ENCODE data around the gene NOX5. TPM values are rescaled to one million over a fixed set of nuclear protein-coding genes. Genes with fewer than 3 reads are reported as not detected.

The NOX5 gene
- polyA plus RNA-seq, 2 of the 4 experiments (the other 2 are of a cell fraction), result 0.19 to 0.22 TPM

DNA sequence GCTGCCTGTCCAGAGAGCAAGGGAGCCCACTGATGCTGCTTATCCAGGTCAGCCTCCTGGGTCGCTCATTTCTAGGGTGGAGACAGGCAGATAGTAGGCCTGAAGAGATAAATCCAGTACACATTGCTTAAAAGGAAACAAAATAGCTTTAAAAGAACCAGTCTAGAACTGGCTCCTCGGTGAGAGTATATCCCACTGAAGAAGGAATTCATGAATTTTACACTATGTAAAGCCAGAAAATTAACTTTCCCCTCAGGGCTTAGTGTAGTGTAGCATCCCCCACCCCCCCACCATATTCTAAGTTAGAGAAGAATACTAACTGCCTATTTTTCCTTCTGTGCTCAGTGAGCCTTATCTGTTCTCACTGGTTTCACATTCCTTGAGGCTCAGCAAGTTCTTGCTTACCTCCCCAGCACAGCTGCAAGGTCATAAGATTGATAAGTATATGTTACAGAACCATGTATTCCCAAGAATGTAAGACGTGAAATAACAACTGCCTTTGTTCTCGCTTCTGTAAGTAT lies 30.5 kb upstream of the NOX5 start:
- no peak overlapping the region for H3K4me3 ChIP-seq
- no peak for DNase-seq (ENCODE audit: low read depth in 1 of 2, low spot score in 1 of 2)
- POLR2A ChIA-PET, result no interaction called here
- H3K4me2 ChIP-seq, result no peak overlapping the region
- no peak for FAIRE-seq
- H3K9me3 ChIP-seq, result no peaks in the 10 kb centered on the region
- CTCF ChIA-PET, result interaction anchor here (0.6 to 1.5 kb wide), 3 partner anchors 48 to 59 kb away, joined by 3 to 4 read pairs (median 3); no protein-coding TSS in a partner anchor
- TF ChIP-seq, protein P1, sequence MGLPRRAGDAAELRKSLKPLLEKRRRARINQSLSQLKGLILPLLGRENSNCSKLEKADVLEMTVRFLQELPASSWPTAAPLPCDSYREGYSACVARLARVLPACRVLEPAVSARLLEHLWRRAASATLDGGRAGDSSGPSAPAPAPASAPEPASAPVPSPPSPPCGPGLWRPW (IDR thresholded peaks at IDR 0.05), result no peak
- TF ChIP-seq POLR2A (IDR thresholded peaks at IDR 0.05; ENCODE audit: low read length), result no peak
- no peak for TF ChIP-seq HOXB5 (CRISPR knock-in tag; IDR thresholded peaks at IDR 0.05)
- TF ChIP-seq ZNF302 (CRISPR knock-in tag; IDR thresholded peaks at IDR 0.05), result no peak
- TF ChIP-seq, protein P2, sequence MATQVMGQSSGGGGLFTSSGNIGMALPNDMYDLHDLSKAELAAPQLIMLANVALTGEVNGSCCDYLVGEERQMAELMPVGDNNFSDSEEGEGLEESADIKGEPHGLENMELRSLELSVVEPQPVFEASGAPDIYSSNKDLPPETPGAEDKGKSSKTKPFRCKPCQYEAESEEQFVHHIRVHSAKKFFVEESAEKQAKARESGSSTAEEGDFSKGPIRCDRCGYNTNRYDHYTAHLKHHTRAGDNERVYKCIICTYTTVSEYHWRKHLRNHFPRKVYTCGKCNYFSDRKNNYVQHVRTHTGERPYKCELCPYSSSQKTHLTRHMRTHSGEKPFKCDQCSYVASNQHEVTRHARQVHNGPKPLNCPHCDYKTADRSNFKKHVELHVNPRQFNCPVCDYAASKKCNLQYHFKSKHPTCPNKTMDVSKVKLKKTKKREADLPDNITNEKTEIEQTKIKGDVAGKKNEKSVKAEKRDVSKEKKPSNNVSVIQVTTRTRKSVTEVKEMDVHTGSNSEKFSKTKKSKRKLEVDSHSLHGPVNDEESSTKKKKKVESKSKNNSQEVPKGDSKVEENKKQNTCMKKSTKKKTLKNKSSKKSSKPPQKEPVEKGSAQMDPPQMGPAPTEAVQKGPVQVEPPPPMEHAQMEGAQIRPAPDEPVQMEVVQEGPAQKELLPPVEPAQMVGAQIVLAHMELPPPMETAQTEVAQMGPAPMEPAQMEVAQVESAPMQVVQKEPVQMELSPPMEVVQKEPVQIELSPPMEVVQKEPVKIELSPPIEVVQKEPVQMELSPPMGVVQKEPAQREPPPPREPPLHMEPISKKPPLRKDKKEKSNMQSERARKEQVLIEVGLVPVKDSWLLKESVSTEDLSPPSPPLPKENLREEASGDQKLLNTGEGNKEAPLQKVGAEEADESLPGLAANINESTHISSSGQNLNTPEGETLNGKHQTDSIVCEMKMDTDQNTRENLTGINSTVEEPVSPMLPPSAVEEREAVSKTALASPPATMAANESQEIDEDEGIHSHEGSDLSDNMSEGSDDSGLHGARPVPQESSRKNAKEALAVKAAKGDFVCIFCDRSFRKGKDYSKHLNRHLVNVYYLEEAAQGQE (IDR thresholded peaks at IDR 0.05), result no peak
- TF ChIP-seq RCOR1 (IDR thresholded peaks at IDR 0.05; ENCODE audit: low read depth, low read length), result no peak
- no peak for TF ChIP-seq FOSL2 (IDR thresholded peaks at IDR 0.05)
- no peak for TF ChIP-seq FOSL2 (CRISPR knock-in tag; IDR thresholded peaks at IDR 0.05)
- TF ChIP-seq, protein P3, sequence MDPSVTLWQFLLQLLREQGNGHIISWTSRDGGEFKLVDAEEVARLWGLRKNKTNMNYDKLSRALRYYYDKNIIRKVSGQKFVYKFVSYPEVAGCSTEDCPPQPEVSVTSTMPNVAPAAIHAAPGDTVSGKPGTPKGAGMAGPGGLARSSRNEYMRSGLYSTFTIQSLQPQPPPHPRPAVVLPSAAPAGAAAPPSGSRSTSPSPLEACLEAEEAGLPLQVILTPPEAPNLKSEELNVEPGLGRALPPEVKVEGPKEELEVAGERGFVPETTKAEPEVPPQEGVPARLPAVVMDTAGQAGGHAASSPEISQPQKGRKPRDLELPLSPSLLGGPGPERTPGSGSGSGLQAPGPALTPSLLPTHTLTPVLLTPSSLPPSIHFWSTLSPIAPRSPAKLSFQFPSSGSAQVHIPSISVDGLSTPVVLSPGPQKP (IDR thresholded peaks at IDR 0.05; ENCODE audit: low read depth, low read length), result no peak
- TF ChIP-seq, protein P4, sequence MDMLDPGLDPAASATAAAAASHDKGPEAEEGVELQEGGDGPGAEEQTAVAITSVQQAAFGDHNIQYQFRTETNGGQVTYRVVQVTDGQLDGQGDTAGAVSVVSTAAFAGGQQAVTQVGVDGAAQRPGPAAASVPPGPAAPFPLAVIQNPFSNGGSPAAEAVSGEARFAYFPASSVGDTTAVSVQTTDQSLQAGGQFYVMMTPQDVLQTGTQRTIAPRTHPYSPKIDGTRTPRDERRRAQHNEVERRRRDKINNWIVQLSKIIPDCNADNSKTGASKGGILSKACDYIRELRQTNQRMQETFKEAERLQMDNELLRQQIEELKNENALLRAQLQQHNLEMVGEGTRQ (IDR thresholded peaks at IDR 0.05), result no peak
- no peak for TF ChIP-seq JUNB (IDR thresholded peaks at IDR 0.05)
- no peak for TF ChIP-seq EHF (CRISPR knock-in tag; IDR thresholded peaks at IDR 0.05)
- TF ChIP-seq CEBPB (IDR thresholded peaks at IDR 0.05), result no peak
- TF ChIP-seq, protein P5, sequence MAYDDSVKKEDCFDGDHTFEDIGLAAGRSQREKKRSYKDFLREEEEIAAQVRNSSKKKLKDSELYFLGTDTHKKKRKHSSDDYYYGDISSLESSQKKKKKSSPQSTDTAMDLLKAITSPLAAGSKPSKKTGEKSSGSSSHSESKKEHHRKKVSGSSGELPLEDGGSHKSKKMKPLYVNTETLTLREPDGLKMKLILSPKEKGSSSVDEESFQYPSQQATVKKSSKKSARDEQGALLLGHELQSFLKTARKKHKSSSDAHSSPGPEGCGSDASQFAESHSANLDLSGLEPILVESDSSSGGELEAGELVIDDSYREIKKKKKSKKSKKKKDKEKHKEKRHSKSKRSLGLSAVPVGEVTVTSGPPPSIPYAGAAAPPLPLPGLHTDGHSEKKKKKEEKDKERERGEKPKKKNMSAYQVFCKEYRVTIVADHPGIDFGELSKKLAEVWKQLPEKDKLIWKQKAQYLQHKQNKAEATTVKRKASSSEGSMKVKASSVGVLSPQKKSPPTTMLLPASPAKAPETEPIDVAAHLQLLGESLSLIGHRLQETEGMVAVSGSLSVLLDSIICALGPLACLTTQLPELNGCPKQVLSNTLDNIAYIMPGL (CRISPR knock-in tag; IDR thresholded peaks at IDR 0.05; ENCODE audit: borderline replicate concordance), result no peak
- TF ChIP-seq PBX3 (IDR thresholded peaks at IDR 0.05), result no peak
- no peak for TF ChIP-seq GATA3 (IDR thresholded peaks at IDR 0.05; ENCODE audit: borderline replicate concordance)
- TF ChIP-seq, protein P6, sequence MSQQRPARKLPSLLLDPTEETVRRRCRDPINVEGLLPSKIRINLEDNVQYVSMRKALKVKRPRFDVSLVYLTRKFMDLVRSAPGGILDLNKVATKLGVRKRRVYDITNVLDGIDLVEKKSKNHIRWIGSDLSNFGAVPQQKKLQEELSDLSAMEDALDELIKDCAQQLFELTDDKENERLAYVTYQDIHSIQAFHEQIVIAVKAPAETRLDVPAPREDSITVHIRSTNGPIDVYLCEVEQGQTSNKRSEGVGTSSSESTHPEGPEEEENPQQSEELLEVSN (IDR thresholded peaks at IDR 0.05; ENCODE audit: borderline replicate concordance, low read depth), result no peak
- no peak for TF ChIP-seq CHD2 (IDR thresholded peaks at IDR 0.05; ENCODE audit: low read length, partially characterized antibody)
- no peak for TF ChIP-seq MAZ (IDR thresholded peaks at IDR 0.05; ENCODE audit: borderline replicate concordance, low read depth, low read length)
- no peak overlapping the region for H3K27ac ChIP-seq
- no peaks in the 10 kb centered on the region for H3K4me1 ChIP-seq
- ATAC-seq, result no peak; a peak in 1 of 6 replicates
- WGBS (ENCODE audit: missing lambda C conversion rate), result 34% methylated on average over 4 of the region's 4 CpGs

Data from A549 (cell line).